Esophagus squamous epithelium (tissue), 5 donors: ENCODE measurements around the gene HOXA4. TPM values are rescaled to one million over a fixed set of nuclear protein-coding genes. Genes with fewer than 3 reads are reported as not detected.

Experiments
- DNase-seq: peaks from one replicate; lab custom pipeline; 2025; lab: John Stamatoyannopoulos, UW
- H3K27ac ChIP-seq, 4 donors: fragments of 200-600 bp; sonication (generic); one replicate each; pipeline ENCODE4 v1.5.1; 2016 to 2019; ENCODE audit warnings: mild to moderate bottlenecking in 1 of 4
- H3K27me3 ChIP-seq, 4 donors: fragments of 200-600 bp; sonication (generic); 1 replicate in 3 of 4; 2 replicates in 1 of 4; pipeline versions ENCODE4 v1.5.1 to v1.6.0; 2017 to 2021; ENCODE audit warnings: antibody characterized with exemption in 1 of 4
- H3K36me3 ChIP-seq, 3 donors: fragments of 200-600 bp; sonication (generic); one replicate each; pipeline ENCODE4 v1.5.1; 2016 to 2019
- H3K4me1 ChIP-seq, 3 donors: fragments of 200-600 bp; sonication (generic); one replicate each; pipeline ENCODE4 v1.5.1; 2017 to 2019
- H3K4me3 ChIP-seq, 4 donors: fragments of 200-600 bp; sonication (generic); 1 replicate in 3 of 4; 2 replicates in 1 of 4; pipeline ENCODE4 v1.5.1; 2016 to 2019; ENCODE audit warnings: mild to moderate bottlenecking in 2 of 4, moderate library complexity in 1 of 4
- H3K9me3 ChIP-seq, 3 donors: fragments of 200-600 bp; sonication (generic); one replicate each; pipeline ENCODE4 v1.5.1; 2016 to 2019
- POLR2A ChIP-seq, 4 donors: fragments of 450-650 bp; IDR thresholded peaks; one replicate each; pipeline ENCODE4 v1.6.1; 2017; ENCODE audit warnings: antibody characterized with exemption in 4 of 4, mild to moderate bottlenecking in 4 of 4, moderate library complexity in 3 of 4
- WGBS, 2 donors: methylation state at CpG; one replicate each; pipeline ENCODE4 v1.1.5; 2018; 5-methylcytosine and 5-hydroxymethylcytosine counted together
- intact Hi-C: fragments of 100-400 bp; cut with DNase I; formaldehyde crosslinking; loops from one replicate; pipeline ENCODE4 v1.15.0; 2022
- total RNA-seq, 4 donors: library from RNA; depleted of rRNA; stranded (reverse); fragments of >200 nt; gene quantifications; one replicate each; pipeline ENCODE4 v1.1.0, GENCODE V29; 2016
- TF ChIP-seq, protein P1 (sequence below), 6 experiments: fragments of 450-650 bp in 4 of 6; fragments of 200-600 bp in 2 of 6; sonication (generic) in 2 of 6; IDR thresholded peaks; one replicate each; pipeline ENCODE4 v1.5.1; 2016 to 2019; ENCODE audit warnings: antibody characterized with exemption in 6 of 6, mild to moderate bottlenecking in 4 of 6, moderate library complexity in 4 of 6
- donor health status: DM: yes; HTN: yes; CAD: no.

The HOXA4 gene
- total RNA-seq, 4 donors from 2014 or later: 2.9 to 6.7 (median 4.1) TPM

DNA sequence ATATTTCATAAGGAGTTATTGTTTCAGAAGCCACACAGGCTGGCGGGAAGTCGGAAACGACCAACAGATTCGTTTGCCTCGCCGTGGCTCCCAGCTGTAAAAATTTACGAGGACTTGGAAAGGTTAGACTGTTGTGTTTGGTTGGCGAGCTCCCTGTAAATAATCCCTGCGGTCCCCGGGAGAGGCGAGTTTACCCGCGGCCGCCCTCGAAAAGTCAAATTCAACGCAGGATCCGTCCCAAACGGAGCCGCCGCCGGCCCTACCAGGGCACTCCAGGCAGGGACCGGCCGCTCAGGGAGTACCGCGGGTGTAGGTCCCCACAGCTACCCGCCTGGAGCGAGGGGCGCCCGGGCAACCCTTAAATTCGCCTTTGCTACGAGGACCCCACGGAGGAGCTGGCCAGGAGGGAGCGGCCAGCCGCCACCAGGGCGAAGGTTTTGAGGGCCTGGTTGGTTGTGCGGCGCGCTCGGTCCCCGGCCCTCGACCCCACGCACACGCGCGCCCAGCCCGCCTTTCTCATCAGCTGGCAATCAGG is 35.5 kb upstream of the HOXA4 start:
- intact Hi-C loops: loop anchor here (5.0 to 10.0 kb wide), 2 partner anchors 789 to 1311 kb away; no protein-coding TSS in a partner anchor
- 20 to 23% methylated on average over 8 to 11 of the region's 46 CpGs for WGBS, 2 donors
- H3K4me1 ChIP-seq: peaks cover 21 to 65% (median 37%) of the 10 kb centered on the region in 3 donors
- peaks cover 43 to 100% (median 73%) of the 10 kb centered on the region in 4 donors for H3K27me3 ChIP-seq
- no peaks in the 10 kb centered on the region for H3K9me3 ChIP-seq
- no peak overlapping the region for H3K27ac ChIP-seq
- TF ChIP-seq, protein P1, sequence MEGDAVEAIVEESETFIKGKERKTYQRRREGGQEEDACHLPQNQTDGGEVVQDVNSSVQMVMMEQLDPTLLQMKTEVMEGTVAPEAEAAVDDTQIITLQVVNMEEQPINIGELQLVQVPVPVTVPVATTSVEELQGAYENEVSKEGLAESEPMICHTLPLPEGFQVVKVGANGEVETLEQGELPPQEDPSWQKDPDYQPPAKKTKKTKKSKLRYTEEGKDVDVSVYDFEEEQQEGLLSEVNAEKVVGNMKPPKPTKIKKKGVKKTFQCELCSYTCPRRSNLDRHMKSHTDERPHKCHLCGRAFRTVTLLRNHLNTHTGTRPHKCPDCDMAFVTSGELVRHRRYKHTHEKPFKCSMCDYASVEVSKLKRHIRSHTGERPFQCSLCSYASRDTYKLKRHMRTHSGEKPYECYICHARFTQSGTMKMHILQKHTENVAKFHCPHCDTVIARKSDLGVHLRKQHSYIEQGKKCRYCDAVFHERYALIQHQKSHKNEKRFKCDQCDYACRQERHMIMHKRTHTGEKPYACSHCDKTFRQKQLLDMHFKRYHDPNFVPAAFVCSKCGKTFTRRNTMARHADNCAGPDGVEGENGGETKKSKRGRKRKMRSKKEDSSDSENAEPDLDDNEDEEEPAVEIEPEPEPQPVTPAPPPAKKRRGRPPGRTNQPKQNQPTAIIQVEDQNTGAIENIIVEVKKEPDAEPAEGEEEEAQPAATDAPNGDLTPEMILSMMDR (IDR thresholded peaks at IDR 0.05): no peak
- no peak for TF ChIP-seq POLR2A (IDR thresholded peaks at IDR 0.05)
- DNase-seq: no peak
- H3K4me3 ChIP-seq: peak overlapping the region in 3 of 4 donors; percentile 7 to 51 (median 41)
- H3K36me3 ChIP-seq: no peaks in the 10 kb centered on the region

DNA sequence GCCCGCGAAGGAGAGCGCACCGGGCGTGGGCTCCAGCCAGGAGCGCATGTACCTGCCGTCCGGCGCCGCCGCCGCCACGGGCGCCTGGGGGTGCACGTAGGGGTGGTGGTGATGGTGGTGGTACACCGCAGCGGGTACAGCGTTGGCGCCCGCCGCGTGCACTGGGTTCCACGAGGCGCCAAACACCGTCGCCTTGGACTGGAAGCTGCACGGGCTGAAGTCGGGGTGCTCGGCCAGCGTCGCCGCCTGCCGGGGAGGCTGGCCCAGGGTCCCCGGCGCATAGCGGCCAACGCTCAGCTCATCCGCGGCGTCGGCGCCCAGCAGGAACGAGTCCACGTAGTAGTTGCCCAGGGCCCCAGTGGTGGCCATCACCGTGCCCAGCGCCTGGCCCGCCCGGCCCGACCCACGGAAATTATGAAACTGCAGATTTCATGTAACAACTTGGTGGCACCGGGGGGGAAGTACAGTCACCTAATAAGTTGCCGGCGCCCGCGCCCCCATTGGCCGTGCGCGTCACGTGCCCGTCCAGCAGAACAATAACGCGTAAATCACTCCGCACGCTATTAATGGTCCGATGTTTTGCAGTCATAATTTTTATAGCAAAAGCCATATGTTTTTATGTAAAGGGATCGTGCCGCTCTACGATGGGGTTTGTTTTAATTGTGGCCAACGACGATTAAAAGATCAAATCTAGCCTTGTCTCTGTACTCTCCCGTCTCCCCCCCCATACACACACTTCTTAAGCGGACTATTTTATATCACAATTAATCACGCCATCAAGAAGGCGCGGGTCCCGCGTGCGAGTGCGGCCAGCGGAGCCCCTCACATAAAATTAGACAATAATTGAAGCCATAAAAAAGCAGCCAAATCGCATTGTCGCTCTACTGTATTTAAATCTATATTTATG is 34.8 kb upstream of the HOXA4 start, which contains the start of gene HOXA9:
HOXA9 (minus strand) TSS at position 449 of the 907 bp plus-strand sequence; CDS start at position 369, 80 bp downstream.
- 12 to 16% methylated on average over 25 to 42 of the region's 82 CpGs for WGBS, 2 donors
- Histone ChIP-seq H3K36me3 (no peaks in the 10 kb centered on the region), H3K4me3 (peak within 1 kb of the TSS; percentile 8 to 51 (median 26)), H3K4me1 (peaks cover 28 to 71% (median 44%) of the 10 kb centered on the region in 3 donors), H3K27me3 (peaks cover 37 to 99% (median 69%) of the 10 kb centered on the region in 4 donors), H3K27ac (peak within 1 kb of the TSS in 1 of 4 donors; percentile 21), H3K9me3 (no peaks in the 10 kb centered on the region)
- peak in 1 of 4 donors; percentile 4 for TF ChIP-seq POLR2A (IDR thresholded peaks at IDR 0.05)
- TF ChIP-seq, protein P1 (IDR thresholded peaks at IDR 0.05): no peak
- no peak for DNase-seq
- intact Hi-C loops: loop anchor here (5.0 to 10.0 kb wide), 2 partner anchors 788 to 1311 kb away; no protein-coding TSS in a partner anchor

DNA sequence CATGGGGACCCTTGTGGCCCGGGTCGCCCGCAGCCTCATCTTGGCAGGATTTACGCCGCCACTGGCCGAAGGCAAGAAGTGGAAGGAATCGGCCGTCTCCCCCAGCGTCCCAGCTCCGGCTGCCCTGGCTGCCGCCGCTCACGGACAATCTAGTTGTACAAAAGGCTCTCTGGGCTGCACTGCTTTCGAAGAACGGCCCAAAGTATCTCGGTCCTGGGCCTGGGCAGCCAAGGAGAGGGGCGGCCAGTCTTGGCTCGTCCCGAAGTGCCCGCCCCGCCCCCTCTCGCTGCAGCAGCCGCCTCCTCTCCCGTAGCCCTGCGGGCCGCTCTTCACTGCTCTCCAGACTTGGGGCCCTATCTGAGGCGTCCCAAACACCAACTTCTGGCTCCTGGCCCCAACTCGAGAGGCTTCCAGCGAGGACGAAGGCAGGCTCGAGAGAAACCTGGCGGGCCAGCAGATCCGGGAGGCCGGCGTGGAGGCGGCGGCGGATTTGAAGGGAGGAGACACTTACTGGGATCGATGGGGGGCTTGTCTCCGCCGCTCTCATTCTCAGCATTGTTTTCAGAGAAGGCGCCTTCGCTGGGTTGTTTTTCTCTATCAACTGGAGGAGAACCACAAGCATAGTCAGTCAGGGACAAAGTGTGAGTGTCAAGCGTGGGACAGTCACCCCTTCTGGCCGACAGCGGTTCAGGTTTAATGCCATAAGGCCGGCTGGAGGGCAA is 34.0 kb upstream of the HOXA4 start:
- intact Hi-C loops: loop anchor here (5.0 to 10.0 kb wide), 2 partner anchors 787 to 1310 kb away; no protein-coding TSS in a partner anchor
- Histone ChIP-seq H3K4me1 (peaks cover 25 to 69% (median 45%) of the 10 kb centered on the region in 3 donors), H3K27ac (peak overlapping the region in 1 of 4 donors; percentile 21), H3K4me3 (peak overlapping the region; percentile 8 to 51 (median 26)), H3K36me3 (no peaks in the 10 kb centered on the region), H3K9me3 (no peaks in the 10 kb centered on the region), H3K27me3 (peaks cover 29 to 99% (median 68%) of the 10 kb centered on the region in 4 donors)
- DNase-seq: no peak
- no peak for TF ChIP-seq POLR2A (IDR thresholded peaks at IDR 0.05)
- TF ChIP-seq, protein P1 (IDR thresholded peaks at IDR 0.05): no peak
- 0 to 16% methylated on average over 2 to 20 of the region's 47 CpGs for WGBS, 2 donors

DNA sequence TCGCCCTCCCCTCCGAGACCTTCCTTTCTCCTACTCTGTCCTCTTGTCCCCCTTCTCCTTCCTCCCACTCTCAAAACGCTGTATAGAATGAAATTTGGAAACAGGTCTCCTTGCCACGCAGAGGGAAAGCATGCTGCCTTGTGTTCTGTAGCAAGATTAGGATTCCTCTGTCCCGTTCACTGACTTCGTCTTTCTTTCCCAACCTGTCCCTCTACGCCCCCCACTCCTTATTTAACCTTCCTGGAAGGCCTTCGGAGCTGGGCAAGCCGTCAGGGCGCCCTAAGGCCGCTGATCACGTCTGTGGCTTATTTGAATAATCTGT is 33.4 kb upstream of the HOXA4 start:
- Histone ChIP-seq H3K4me3 (peak overlapping the region in 2 of 4 donors; percentile 41 to 51), H3K27me3 (peaks cover 27 to 99% (median 69%) of the 10 kb centered on the region in 4 donors), H3K27ac (no peak overlapping the region), H3K36me3 (no peaks in the 10 kb centered on the region), H3K4me1 (peaks cover 24 to 64% (median 41%) of the 10 kb centered on the region in 3 donors), H3K9me3 (no peaks in the 10 kb centered on the region)
- no peak for DNase-seq
- TF ChIP-seq, protein P1 (IDR thresholded peaks at IDR 0.05): no peak
- no peak for TF ChIP-seq POLR2A (IDR thresholded peaks at IDR 0.05)
- intact Hi-C loops: loop anchor here (10.0 kb wide), 1 partner anchor 1309 kb away; no protein-coding TSS in a partner anchor
- 47 to 55% methylated on average over 12 of the region's 12 CpGs for WGBS, 2 donors
